Retinal pigment epithelial cell (primary cell): Measurements from ENCODE around the gene NR3C1.

Experiments
- DNase-seq: peaks from one replicate; pipeline ENCODE4 v3.0.0-alpha.2; 2010; ENCODE audit warnings: low read depth
- H3K4me3 ChIP-seq: 2 replicates; pipeline ENCODE4 v1.5.1; 2011; ENCODE audit warnings: mild to moderate bottlenecking, low read length, control low read depth, moderate library complexity
- CTCF ChIP-seq: conservative IDR thresholded peaks from 2 replicates; pipeline ENCODE4 v1.5.1; 2011; ENCODE audit warnings: low read depth, low read length, control low read depth, inconsistent platforms

The NR3C1 gene

GRCh38 chr5:143398451-143399237, 4.8 kb downstream of the NR3C1 start:
- peak overlapping the region; percentile 2 for H3K4me3 ChIP-seq
- TF ChIP-seq CTCF = no peak
- DNase-seq = no peak

- no peak for TF ChIP-seq CTCF
- H3K4me3 ChIP-seq = no peak overlapping the region
- no peak for DNase-seq
These were observed 5.5 kb downstream of the NR3C1 start for GRCh38 chr5:143398053-143398355.

- no peak for TF ChIP-seq CTCF
- no peak for DNase-seq
- H3K4me3 ChIP-seq = no peak overlapping the region
These were observed 6.0 kb downstream of the NR3C1 start for GRCh38 chr5:143397302-143398052.

GRCh38 chr5:143396353-143396940, 7.0 kb downstream of the NR3C1 start:
- DNase-seq = no peak
- H3K4me3 ChIP-seq = no peak overlapping the region
- no peak for TF ChIP-seq CTCF

GRCh38 chr5:143395638-143396352, 7.7 kb downstream of the NR3C1 start:
- H3K4me3 ChIP-seq = no peak overlapping the region
- TF ChIP-seq CTCF = no peak
- no peak for DNase-seq

- no peak for TF ChIP-seq CTCF
- DNase-seq = no peak
These were observed 10.0 kb downstream of the NR3C1 start for GRCh38 chr5:143393524-143393923.

More at GRCh38 chr5:143393524-143393923, 10.0 kb downstream of the NR3C1 start:
- H3K4me3 ChIP-seq = no peak overlapping the region
